GM12872 (cell line): ENCODE results near the gene PPEF2.

Source experiments
- TF ChIP-seq, protein P1 (sequence below): IDR thresholded peaks from 3 replicates; pipeline ENCODE4 v1.5.1; 2011; ENCODE audit warnings: low read depth, mild to moderate bottlenecking, low read length, moderate library complexity; ENCODE audit not compliant: insufficient read depth

Gene PPEF2

DNA sequence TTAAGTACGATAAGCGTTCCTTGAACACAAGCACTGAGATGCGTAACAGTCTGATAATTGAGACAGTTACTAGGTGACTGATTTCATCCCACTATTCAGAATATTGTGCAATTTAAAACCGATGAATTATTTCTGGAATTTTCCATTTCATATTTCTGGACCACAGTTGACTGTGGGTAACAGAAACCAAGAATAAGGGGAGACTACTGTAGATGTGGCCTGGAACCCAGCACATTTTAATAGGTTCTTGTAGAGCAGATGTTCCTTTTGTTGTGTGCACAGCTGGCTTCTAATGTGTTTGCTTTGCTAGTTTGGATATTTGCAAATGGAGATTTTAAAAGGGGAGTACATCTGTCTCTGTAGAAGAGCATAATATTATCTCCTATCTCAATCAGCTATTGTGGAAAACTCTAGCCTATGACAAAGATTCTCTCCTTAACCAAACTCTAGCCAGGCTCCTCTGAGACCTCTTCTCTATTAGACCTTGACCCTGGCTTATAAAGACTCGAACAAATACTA is 22.1 kb upstream of the PPEF2 start:
- TF ChIP-seq, protein P1, sequence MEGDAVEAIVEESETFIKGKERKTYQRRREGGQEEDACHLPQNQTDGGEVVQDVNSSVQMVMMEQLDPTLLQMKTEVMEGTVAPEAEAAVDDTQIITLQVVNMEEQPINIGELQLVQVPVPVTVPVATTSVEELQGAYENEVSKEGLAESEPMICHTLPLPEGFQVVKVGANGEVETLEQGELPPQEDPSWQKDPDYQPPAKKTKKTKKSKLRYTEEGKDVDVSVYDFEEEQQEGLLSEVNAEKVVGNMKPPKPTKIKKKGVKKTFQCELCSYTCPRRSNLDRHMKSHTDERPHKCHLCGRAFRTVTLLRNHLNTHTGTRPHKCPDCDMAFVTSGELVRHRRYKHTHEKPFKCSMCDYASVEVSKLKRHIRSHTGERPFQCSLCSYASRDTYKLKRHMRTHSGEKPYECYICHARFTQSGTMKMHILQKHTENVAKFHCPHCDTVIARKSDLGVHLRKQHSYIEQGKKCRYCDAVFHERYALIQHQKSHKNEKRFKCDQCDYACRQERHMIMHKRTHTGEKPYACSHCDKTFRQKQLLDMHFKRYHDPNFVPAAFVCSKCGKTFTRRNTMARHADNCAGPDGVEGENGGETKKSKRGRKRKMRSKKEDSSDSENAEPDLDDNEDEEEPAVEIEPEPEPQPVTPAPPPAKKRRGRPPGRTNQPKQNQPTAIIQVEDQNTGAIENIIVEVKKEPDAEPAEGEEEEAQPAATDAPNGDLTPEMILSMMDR = no peak

DNA sequence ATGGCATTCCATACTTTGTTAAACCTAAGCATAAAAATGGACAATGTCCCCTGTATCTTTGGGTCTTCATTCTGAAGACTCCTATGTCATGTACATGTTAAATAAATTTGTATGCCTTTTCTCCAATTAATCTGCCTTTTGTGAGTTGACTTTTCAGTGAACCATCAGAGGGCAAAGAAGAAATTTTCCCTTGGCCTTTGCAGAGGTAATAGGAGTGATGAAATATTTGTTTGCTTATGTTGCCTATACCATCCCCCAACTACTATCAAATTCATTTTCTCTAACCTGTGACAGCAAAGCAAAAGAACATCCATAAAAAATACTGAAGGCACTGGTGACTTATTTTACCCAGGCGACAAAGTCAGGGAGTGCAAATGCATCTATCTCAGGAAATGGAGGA is 20.3 kb upstream of the PPEF2 start:
- TF ChIP-seq, protein P1 = no peak

DNA sequence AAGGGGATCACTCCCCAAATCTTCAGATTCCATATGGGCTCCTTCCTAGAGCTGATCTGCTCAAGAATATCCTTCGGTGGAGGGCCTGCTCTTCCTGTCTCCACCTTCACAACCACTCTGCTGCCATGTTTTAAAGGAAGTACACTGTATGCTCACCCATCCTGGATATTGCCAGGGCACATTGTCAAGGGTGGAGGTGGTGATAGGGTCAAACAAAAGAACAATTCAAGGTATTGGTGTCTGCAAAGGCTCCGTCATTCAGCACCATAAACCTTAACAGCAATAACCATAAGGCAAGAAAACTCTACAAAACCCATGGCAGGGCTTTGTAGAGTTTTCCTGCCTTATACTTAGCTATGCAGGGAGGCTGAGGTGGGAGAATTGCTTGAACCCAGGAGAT is 19.7 kb upstream of the PPEF2 start:
- TF ChIP-seq, protein P1 = no peak

DNA sequence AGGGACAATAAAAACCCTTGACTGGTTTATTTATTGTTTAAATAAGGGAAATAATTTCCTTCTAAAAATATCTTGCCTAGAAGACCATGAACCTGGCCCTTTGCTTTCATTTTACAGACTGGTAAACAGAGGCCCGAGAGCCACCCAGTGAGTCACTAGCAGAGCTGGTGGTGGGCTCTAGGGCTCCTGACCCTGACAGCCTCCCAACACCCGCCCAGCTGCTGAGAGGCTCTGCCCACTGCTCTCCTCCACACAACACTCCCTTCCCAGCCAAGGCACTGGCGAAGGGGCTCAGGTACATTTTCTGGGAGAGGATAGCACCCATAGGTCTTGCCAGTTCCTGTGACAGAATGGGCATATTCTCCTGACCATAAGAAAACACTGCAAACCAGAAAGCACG is 18.1 kb upstream of the PPEF2 start:
- TF ChIP-seq, protein P1 = no peak

DNA sequence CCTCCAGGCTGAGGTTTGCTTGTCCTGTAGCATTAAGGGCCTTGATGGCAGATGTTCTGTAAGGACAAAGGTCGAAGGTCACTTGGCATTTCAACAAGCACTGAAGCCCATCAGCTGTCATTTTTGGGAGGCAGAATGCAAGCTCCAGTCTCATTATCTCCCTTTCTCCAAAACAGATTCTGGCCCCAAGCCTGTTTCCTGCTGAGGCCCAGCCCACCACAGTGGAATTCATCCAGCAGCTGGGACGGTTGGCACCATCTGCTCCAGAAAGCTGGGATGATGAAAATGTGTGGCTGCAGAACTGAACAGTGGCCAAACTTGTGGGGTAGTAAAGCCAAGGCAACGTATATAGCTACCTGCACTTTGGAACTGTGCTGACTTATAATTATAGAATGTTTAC is 17.7 kb upstream of the PPEF2 start:
- TF ChIP-seq, protein P1 = no peak

DNA sequence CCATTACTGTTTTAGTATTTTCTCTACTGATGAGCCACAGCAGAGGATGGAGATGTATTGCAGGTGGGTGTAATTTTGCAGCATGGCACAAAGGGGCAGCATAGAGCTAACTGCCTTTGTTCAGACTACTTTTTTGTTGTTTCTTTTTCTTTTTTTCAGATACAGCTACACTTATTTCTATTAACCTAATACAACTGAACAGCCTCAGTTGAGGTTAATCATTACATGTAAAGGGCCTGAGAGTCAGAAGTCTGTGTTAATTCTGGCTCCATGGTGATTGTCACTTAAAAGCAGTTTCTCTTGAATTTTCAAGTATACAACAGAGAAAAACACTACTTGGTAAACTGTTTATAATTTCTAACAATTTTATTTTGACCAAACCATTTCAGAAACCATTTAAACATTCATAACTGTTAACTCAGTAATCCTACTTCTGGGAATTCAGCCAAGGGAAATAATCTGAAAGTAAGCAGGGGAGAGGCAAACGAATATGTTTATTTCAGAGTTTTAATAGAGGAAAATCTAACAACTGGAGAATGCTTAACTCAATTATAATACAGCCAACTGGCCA is 13.9 kb upstream of the PPEF2 start:
- TF ChIP-seq, protein P1 = peak; percentile 89

DNA sequence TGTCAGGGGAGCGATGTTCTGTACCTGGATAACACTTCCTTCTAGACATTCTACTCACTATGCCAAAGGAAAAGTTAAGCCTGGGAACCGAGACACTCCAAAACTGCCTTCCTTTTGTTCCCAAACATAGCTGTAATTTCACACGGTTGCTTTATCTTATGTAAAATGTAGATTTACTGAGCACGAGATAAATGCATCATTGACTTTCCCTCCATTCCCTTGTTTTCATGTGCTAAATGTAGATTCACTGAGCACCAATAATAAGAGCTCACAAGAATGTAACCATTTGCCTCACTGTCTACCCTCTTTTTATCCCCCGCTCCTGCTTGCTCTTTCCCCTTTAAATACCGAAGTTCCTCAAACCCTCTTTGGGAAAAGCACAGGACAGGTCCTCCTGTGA is 10.7 kb upstream of the PPEF2 start:
- TF ChIP-seq, protein P1 = no peak
